HUES64 (cell line): ENCODE results near the gene CMTR1.
"Not testable (repeated sequence)": the region's sequence is repeated elsewhere in the genome, so short reads cannot be mapped to it uniquely, and the experiment has no call there.

Source experiments
- H3K27ac ChIP-seq: 2 replicates; pipeline ENCODE4 v1.7.0; 2013; ENCODE audit warnings: low read depth, low read length, inconsistent platforms
- H3K27me3 ChIP-seq: 2 replicates; pipeline ENCODE4 v1.6.1; 2013; ENCODE audit warnings: mild to moderate bottlenecking, low read length; ENCODE audit not compliant: insufficient read depth
- H3K36me3 ChIP-seq: 2 replicates; pipeline ENCODE4 v1.6.1; 2013; ENCODE audit warnings: mild to moderate bottlenecking, low read length; ENCODE audit not compliant: insufficient read depth
- H3K4me1 ChIP-seq: 2 replicates; pipeline ENCODE4 v1.6.1; 2013; ENCODE audit warnings: mild to moderate bottlenecking, low read length, moderate library complexity; ENCODE audit not compliant: insufficient read depth
- H3K4me3 ChIP-seq: 2 replicates; pipeline ENCODE4 v1.5.1; 2013; ENCODE audit warnings: mild to moderate bottlenecking, low read length, moderate library complexity
- H3K9ac ChIP-seq: 2 replicates; pipeline ENCODE4 v1.6.1; 2013; ENCODE audit warnings: mild to moderate bottlenecking, low read depth, low read length
- H3K9me3 ChIP-seq: 2 replicates; pipeline ENCODE4 v1.6.1; 2013; ENCODE audit warnings: low read depth, low read length; ENCODE audit not compliant: insufficient read depth
- WGBS: fragments of 150-250, 120-280 bp; methylation state at CpG from one replicate; pipeline ENCODE4 v1.1.7; 2013; ENCODE audit warnings: missing lambda C conversion rate; 5-methylcytosine and 5-hydroxymethylcytosine counted together

CMTR1 gene

GRCh38 chr6:37435816-37436215 lies 2.8 kb downstream of the CMTR1 start:
- peaks cover 30% of the 10 kb centered on the region for H3K36me3 ChIP-seq
- 79% methylated on average over 5 of the region's 5 CpGs for WGBS
- no peaks in the 10 kb centered on the region for H3K27me3 ChIP-seq
- H3K4me1 ChIP-seq: peaks cover 6% of the 10 kb centered on the region; the same call in 1 of the 2 replicates
- H3K4me3 ChIP-seq: no peak overlapping the region
- H3K27ac ChIP-seq: no peak overlapping the region
- H3K9me3 ChIP-seq: no peaks in the 10 kb centered on the region
- H3K9ac ChIP-seq: no peak overlapping the region

DNA sequence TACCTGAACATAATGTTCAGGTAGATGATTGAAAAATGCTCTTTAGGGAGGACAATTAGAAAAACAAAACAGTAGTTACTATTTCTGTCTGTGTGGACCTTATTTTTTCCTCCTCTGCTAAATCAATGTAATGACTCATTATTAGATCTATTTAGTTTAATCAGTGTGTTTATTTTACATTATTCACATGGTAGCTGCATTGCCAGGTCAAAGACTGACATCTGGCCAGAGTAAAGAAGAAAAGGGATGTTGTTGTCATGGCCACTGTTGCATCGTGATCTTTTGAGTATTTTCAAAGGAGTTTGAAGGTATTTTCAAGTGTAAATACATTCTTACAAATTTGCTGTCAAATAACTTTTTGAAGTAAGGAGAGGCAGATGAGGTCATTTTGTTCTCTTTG lies 5.9 kb downstream of the CMTR1 start:
- Histone ChIP-seq H3K36me3 (peaks cover 33% of the 10 kb centered on the region), H3K27ac (no peak overlapping the region), H3K9ac (no peak overlapping the region), H3K9me3 (no peaks in the 10 kb centered on the region), H3K4me3 (no peak overlapping the region), H3K4me1 (peaks cover 4% of the 10 kb centered on the region; the same call in 1 of the 2 replicates), H3K27me3 (no peaks in the 10 kb centered on the region)
- 81% methylated on average over 1 of the region's 1 CpG for WGBS

DNA sequence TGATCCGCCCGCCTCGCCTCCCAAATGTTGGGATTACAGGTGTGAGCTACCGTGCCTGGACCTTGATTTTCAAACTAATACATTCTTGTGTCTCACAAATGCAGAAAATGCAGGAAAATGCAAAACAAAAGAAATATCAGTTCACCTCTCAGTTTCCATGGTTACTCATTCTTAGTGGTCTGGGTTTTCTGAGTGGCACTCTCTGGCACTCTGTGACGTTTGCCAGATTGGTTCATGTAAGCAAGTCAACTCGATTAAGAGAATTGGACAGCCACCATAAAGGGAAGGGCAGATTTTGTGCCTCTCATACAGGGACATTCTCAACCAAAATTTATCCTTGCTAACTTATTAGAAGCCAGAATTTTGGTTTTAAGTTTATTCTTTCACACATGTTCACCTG lies 8.6 kb downstream of the CMTR1 start:
- H3K4me3 ChIP-seq: no peak overlapping the region
- no peaks in the 10 kb centered on the region for H3K27me3 ChIP-seq
- 95% methylated on average over 6 of the region's 6 CpGs for WGBS
- H3K36me3 ChIP-seq: peaks cover 45% of the 10 kb centered on the region
- no peak overlapping the region for H3K9ac ChIP-seq
- no peak overlapping the region for H3K27ac ChIP-seq
- no peaks in the 10 kb centered on the region for H3K4me1 ChIP-seq
- no peaks in the 10 kb centered on the region for H3K9me3 ChIP-seq

DNA sequence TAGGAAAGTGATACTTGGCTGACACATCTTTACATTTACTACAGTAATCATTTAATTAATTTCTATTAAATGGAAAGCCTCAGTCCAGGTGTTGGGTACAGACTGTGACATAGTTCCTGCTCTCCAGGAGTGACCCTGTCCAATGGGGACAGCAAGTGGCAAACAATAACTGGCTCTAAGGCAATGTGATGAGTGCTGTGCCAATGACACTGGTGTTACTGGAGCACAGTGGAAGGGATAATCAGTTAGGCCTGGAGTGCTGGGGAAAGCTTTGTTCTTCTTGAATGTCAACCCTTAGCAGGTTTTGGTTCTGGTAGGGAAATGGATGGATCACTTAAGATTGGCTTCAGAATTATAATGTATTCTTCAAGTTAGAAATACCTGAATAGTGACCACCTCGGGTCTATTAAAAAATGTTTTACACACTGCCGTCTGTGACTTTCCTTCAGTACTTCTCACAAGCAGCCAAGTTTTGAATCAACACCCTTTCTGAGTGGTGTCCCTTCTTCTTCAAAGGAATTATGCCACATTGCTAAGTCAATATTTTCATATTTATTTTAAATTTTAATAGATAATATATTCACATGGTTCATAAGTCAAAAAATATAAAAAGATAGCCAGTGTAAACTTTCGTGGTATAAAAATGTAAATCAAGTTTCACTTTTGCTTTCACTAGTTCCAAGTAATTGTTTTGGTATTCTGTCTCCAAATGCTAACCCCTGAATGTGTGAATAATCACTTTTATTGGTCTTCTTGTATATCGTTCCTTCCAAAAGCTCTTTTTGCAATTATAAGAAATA lies 9.6 kb downstream of the CMTR1 start:
- WGBS: 94% methylated on average over 4 of the region's 4 CpGs
- no peak overlapping the region for H3K9ac ChIP-seq
- no peaks in the 10 kb centered on the region for H3K4me1 ChIP-seq
- no peak overlapping the region for H3K27ac ChIP-seq
- no peaks in the 10 kb centered on the region for H3K27me3 ChIP-seq
- peaks cover 46% of the 10 kb centered on the region for H3K36me3 ChIP-seq
- no peak overlapping the region for H3K4me3 ChIP-seq
- no peaks in the 10 kb centered on the region for H3K9me3 ChIP-seq

GRCh38 chr6:37443216-37443542 lies 10.2 kb downstream of the CMTR1 start:
- peaks cover 46% of the 10 kb centered on the region for H3K36me3 ChIP-seq
- H3K4me3 ChIP-seq, H3K27me3 ChIP-seq, H3K4me1 ChIP-seq, H3K27ac ChIP-seq, H3K9me3 ChIP-seq, H3K9ac ChIP-seq: not testable (repeated sequence)
- WGBS: 98% methylated on average over 3 of the region's 5 CpGs

GRCh38 chr6:37449984-37450383 lies 17.0 kb downstream of the CMTR1 start:
- Histone ChIP-seq H3K9me3 (no peaks in the 10 kb centered on the region), H3K27ac (no peak overlapping the region), H3K4me1 (no peaks in the 10 kb centered on the region), H3K36me3 (peaks cover 76% of the 10 kb centered on the region), H3K9ac (no peak overlapping the region), H3K27me3 (no peaks in the 10 kb centered on the region), H3K4me3 (no peak overlapping the region)
- WGBS: 94% methylated on average over 4 of the region's 4 CpGs

GRCh38 chr6:37451441-37452193 lies 18.6 kb downstream of the CMTR1 start:
- no peak overlapping the region for H3K4me3 ChIP-seq
- no peaks in the 10 kb centered on the region for H3K4me1 ChIP-seq
- peaks cover 77% of the 10 kb centered on the region for H3K36me3 ChIP-seq
- WGBS: 85% methylated on average over 2 of the region's 2 CpGs
- H3K27ac ChIP-seq: no peak overlapping the region
- no peaks in the 10 kb centered on the region for H3K9me3 ChIP-seq
- no peak overlapping the region for H3K9ac ChIP-seq
- no peaks in the 10 kb centered on the region for H3K27me3 ChIP-seq

DNA sequence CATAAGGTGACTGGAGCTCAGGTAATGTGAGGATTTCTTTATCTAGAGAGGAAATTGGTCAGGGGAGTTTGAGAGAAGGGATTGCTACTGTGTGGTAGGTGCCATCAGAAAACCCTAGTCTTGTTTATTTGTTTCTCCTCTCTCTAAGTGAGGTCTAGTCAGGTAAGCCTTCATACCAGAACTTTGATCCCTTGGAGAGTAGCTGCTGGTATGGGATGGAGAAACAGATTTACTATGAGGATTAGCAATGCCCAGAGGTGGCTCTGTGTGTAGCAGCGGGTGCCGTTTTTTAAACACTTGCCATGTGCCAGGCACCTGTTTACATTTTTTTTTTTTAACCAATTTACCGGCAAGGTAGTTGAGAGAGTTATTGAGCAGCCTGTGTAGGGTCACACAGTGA lies 19.5 kb downstream of the CMTR1 start:
- no peak overlapping the region for H3K27ac ChIP-seq
- H3K9ac ChIP-seq: no peak overlapping the region
- no peaks in the 10 kb centered on the region for H3K27me3 ChIP-seq
- H3K4me1 ChIP-seq: no peaks in the 10 kb centered on the region
- 98% methylated on average over 3 of the region's 3 CpGs for WGBS
- H3K9me3 ChIP-seq: no peaks in the 10 kb centered on the region
- peaks cover 70% of the 10 kb centered on the region for H3K36me3 ChIP-seq
- no peak overlapping the region for H3K4me3 ChIP-seq

DNA sequence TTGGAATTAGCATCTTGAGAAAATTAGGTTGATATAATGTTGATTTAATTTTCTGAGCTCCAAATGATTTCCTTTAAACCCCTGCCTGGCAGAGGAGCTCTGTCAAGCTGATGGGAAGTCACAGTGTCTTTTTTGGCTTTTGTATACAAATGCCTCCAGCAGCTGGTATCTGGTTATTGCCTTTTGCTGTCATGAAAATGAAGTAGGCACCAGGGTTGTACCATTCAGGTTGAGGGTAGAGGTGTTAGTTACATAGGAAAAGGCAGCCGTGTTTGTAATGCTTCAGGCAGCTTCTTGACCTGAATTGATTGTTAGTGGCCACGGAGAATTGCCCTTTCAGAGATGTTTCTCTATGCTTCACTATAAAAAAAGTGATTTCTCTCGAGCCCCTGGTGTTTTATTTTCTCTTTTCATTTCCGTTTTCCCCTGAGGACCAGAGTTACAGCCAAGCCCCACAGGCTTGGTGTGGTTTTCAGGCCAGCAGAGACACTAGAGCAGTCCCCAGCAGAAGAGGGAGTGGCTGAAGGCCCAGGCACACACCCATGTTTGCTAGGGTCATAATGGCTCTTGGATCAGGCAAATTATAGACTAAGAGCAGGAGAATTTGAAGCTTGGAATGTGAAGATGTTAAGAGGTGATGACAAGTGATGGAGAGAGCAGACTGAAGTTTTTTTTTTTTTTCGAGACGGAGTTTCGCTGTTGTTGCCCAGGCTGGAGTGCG lies 21.6 kb downstream of the CMTR1 start:
- Histone ChIP-seq H3K27me3 (no peaks in the 10 kb centered on the region), H3K4me1 (peaks cover 5% of the 10 kb centered on the region; the same call in 1 of the 2 replicates), H3K9ac (no peak overlapping the region), H3K9me3 (no peaks in the 10 kb centered on the region), H3K4me3 (no peak overlapping the region), H3K36me3 (peaks cover 72% of the 10 kb centered on the region), H3K27ac (no peak overlapping the region)
- WGBS: 96% methylated on average over 8 of the region's 8 CpGs

DNA sequence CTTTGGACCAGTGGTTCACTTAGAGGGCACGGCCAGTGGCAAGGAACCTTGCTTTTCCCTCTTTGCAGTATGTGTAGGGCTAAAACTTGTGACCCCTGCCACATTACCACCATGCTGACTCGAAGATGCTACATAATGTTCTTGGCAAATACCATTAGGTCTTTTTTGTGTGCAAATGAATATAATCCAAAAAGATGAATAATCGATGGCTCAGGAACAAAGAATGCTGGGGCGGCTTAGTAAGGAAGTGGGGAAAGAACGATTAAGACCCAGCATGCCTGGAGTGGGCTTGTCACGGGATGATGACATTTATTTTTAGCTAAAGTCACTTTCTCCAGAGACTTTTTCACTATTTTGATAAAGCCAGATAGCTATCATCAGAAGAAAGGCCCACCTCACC lies 23.1 kb downstream of the CMTR1 start:
- Histone ChIP-seq H3K27ac (no peak overlapping the region), H3K27me3 (no peaks in the 10 kb centered on the region), H3K4me3 (no peak overlapping the region), H3K9ac (no peak overlapping the region), H3K9me3 (no peaks in the 10 kb centered on the region), H3K4me1 (peaks cover 11% of the 10 kb centered on the region; the same call in 1 of the 2 replicates), H3K36me3 (peaks cover 73% of the 10 kb centered on the region)
- 93% methylated on average over 6 of the region's 6 CpGs for WGBS
